ENCODE results near the gene EIF2B5.

EIF2B5 gene

DNA sequence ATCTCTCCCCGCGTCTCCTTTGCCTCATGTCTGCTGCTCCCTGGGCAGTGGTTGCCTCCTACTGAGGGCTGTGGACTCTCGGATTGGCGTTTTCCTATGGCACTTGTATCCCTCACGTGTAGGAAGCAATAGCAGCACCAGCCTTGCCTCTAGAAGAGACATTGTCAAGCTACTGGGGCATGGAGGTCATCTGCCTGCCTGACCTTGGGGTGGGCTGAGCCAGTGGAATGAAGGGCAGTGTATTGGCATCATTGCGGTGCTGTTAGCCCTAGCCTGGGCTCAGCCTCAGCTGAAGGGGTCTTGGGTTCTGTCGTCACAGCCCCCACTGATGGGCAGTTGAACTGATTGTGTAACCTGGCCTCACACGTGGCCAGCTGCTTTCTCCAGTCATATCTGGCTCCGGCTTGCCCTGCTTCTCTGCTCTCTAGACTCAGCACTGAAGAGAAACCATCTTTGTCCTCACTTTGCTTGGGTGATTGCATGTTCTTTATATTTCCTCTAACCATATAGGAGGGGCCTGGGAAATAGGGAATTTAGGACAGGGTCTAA is 58.9 kb downstream of the EIF2B5 start:
- DNase-seq (ENCODE audit: low read depth in 2 of 2, low spot score in 1 of 2), result no peak

All from stimulated activated CD8-positive, alpha-beta memory T cell treated with anti-CD3 and anti-CD28 coated beads, Interleukin-4, amount 100 ng/mL, for 1 hour (primary cell).